Endometrial microvascular endothelial cells (primary cell): ENCODE results near the gene SLC49A4. TPM values are rescaled to one million over a fixed set of nuclear protein-coding genes. Genes with fewer than 3 reads are reported as not detected.

Experiments
- in situ Hi-C: cut with HindIII; loops from 2 replicates; pipeline ENCODE4 v1.10.0; 2017; ENCODE audit warnings: low sequenced_read_pairs, low pct_unique_long_range_greater_than_20kb; ENCODE audit errors: inconsistent ontology term
- total RNA-seq: library from RNA; depleted of rRNA; stranded (reverse); fragments of >200 nt; gene quantifications from one replicate; pipeline ENCODE4 v1.2.3, GENCODE V29; 2015; ENCODE audit errors: inconsistent ontology term

The SLC49A4 gene
- total RNA-seq, 1 donor from 2014 or later: 12.0 TPM

GRCh38 chr3:122892118-122892960, 97.5 kb downstream of the SLC49A4 start:
- in situ Hi-C loops: no loop called here

- in situ Hi-C loops: no loop called here
These were observed 98.4 kb downstream of the SLC49A4 start for GRCh38 chr3:122893282-122893681.

- in situ Hi-C loops: no loop called here
These were observed 99.1 kb downstream of the SLC49A4 start for GRCh38 chr3:122893754-122894668.

GRCh38 chr3:122898298-122898697, 103.4 kb downstream of the SLC49A4 start:
- in situ Hi-C loops: no loop called here

- in situ Hi-C loops: no loop called here
These were observed 107.5 kb downstream of the SLC49A4 start for GRCh38 chr3:122902326-122902725.

- in situ Hi-C loops: no loop called here
These were observed 108.3 kb downstream of the SLC49A4 start for GRCh38 chr3:122903171-122903570.

GRCh38 chr3:122907471-122907870, 112.6 kb downstream of the SLC49A4 start:
- in situ Hi-C loops: no loop called here

GRCh38 chr3:122908251-122908650, 113.4 kb downstream of the SLC49A4 start:
- in situ Hi-C loops: no loop called here

GRCh38 chr3:122911901-122912300, 117.0 kb downstream of the SLC49A4 start:
- in situ Hi-C loops: no loop called here

- in situ Hi-C loops: no loop called here
These were observed 118.1 kb downstream of the SLC49A4 start for GRCh38 chr3:122912772-122913538.

GRCh38 chr3:122913539-122914100, 118.8 kb downstream of the SLC49A4 start:
- in situ Hi-C loops: no loop called here

GRCh38 chr3:122915300-122916055, 120.6 kb downstream of the SLC49A4 start:
- in situ Hi-C loops: no loop called here

- in situ Hi-C loops: no loop called here
These were observed 121.2 kb downstream of the SLC49A4 start for GRCh38 chr3:122916084-122916483.

GRCh38 chr3:122916580-122916979, 121.7 kb downstream of the SLC49A4 start:
- in situ Hi-C loops: no loop called here

- in situ Hi-C loops: no loop called here
These were observed 122.5 kb downstream of the SLC49A4 start for GRCh38 chr3:122917412-122917811.

GRCh38 chr3:122918576-122919290, 123.9 kb downstream of the SLC49A4 start:
- in situ Hi-C loops: no loop called here

GRCh38 chr3:122919291-122919610, 124.4 kb downstream of the SLC49A4 start:
- in situ Hi-C loops: no loop called here

GRCh38 chr3:122920986-122921385, 126.1 kb downstream of the SLC49A4 start:
- in situ Hi-C loops: no loop called here
